DMS53 (cell line): ENCODE measurements around the gene WFIKKN1.

Experiments
- DNase-seq: peaks from one replicate; lab custom pipeline; 2025; lab: John Stamatoyannopoulos, UW

WFIKKN1 gene, protein sequence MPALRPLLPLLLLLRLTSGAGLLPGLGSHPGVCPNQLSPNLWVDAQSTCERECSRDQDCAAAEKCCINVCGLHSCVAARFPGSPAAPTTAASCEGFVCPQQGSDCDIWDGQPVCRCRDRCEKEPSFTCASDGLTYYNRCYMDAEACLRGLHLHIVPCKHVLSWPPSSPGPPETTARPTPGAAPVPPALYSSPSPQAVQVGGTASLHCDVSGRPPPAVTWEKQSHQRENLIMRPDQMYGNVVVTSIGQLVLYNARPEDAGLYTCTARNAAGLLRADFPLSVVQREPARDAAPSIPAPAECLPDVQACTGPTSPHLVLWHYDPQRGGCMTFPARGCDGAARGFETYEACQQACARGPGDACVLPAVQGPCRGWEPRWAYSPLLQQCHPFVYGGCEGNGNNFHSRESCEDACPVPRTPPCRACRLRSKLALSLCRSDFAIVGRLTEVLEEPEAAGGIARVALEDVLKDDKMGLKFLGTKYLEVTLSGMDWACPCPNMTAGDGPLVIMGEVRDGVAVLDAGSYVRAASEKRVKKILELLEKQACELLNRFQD

DNA sequence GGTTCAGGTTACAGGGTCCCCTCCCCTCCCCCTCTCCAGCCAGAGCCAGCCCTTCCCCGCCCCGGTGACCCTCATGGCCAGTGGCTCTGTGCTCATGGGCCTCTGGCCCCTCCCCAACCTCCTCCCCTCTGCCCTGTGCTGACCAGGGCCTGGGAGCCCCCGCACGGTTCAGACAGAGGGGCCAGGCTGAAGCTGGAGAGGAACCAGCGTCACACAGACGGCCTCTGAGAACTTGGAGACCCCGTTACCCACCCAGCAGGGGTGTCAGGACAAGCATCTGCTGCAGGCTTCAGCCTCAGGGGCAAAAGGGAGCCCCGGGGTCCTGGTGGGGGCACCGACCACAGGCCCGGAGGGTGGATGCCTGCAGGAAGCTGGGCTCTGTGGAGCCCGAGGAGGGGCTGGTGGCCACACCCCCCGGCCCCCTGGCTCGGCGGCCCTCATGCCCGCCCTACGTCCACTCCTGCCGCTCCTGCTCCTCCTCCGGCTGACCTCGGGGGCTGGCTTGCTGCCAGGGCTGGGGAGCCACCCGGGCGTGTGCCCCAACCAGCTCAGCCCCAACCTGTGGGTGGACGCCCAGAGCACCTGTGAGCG, at the start of gene WFIKKN1:
Gene WFIKKN1, plus strand, starts transcription at position 171 of the 591 bp plus-strand sequence. Its CDS starts 269 bp downstream, at position 440.
- peak; percentile 49 for DNase-seq

DNA sequence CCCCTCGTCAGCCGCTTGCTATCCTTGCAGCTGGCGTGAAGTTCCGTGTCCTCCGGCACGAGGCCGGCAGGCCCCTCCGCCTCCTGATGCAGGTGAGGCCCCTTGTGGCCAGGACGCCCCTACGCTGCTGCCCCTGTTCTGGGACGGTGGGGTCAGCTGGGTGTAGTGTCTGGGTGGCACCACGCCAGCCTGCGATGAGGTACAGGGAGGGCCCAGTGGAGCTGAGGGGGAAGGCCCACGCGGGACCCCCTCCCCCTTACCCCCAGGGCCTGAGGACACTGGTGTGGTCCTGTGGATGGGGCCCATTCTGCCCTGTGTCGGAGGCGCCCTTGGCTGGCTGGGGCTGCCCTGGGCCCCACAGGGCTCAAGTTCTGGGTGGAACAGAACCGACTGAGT, 48.6 kb upstream of the WFIKKN1 start:
- no peak for DNase-seq

DNA sequence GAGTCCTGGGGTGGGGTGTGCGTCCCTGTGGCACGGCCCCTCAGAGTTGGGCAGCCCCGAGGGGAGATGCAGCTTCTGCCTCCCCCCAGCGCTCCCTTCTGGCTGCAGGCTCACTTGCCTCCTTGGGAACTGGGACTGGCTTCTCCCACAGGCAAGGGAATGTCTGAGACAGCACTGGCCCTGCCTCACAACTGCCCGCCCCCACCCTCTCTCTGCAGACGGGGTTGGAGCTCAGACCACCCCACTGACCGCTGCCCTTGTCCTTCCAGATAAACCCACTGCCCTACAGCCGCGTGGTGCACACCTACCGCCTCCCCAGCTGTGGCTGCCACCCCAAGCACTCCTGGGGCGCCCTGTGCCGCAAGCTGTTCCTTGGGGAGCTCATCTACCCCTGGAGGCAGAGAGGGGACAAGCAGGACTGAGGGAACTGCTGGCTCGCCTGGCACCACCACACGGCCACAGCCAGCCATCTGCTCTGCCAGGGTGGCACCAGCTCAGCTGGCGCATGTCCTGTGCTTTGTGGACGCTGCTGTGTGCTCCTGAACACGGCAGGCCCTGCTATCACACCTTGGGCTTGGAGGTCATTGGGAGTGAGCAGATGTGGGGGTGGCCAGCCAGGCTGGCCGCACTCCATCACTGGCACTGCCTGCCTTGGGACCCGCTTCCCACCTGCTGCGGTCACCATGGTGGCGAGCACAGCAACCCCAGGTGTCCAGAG, 48.0 kb upstream of the WFIKKN1 start:
- no peak for DNase-seq

DNA sequence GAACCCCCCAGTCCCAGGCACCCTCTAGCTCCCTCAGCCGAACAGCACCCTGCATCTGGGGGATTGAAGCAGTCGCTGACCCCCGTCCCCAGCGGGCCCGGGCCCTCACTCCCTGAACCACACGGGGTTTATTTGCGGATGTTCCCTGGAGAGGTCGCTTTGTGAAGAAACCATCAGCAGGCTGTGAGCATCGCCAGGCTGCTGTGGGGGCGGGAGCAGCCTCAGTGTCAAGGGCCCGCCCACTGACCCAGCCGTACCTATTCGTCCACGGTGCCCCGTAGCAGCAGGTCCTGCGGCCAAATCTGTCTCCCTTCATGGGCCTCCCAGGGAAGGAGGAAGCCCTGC, 47.3 kb upstream of the WFIKKN1 start:
- peak; percentile 83 for DNase-seq

DNA sequence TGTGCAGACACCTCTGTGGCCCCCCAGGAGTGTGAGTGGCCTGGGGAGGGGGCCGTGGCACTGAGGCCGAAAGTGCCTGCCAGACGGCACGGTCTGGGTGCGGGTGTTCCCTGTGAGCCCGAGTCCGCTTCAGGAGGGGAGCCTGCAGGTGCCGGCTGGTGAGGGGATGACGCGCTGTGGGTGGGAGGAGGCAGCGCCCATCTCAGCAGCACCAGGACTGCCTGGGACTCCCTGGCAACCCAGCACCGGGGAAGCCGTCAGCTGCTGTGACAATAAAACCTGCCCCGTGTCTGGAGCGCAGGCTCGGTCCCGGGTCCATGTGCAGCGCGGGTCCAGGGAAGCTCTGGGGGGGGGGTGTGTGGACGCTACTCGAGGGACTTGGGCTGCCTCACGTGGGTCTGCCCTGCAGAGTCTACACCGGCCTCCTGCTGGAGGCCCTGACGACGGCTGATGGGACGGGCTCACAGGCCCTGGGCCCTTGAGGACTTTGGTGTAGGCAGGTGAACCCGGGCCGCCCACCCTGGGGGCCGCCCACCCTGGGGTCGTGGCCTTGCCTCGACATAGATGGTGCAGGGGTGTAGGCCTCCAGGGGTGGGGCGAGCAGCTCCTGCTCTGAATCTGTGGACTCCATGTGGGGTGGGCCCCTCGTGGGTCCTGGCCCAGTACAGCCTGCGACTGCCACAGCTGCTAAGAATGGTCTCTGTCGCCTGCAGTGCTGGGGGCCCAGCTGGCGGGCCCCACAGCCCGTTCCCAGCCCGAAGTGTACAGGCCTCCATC, 46.8 kb upstream of the WFIKKN1 start:
- peak; percentile 90 for DNase-seq

DNA sequence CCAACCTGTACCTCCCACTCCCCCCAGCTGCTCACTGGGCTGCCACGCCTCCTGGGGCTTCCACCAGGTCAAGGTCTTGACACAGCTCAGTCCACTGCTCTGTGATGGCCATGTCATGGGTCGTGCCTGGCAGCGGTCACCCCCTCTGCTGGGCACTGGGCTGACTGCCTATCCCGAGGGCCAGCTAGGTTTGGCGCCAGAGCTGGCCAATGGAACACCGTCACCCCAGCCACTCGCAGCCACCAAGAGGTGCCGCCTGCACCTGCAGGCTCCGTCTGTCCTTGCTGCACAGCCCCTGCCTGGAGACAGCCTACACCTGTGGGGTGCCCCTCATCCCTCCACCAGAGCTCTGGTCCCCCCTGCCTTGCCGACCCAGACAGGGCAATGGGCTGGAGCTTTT, 45.4 kb upstream of the WFIKKN1 start:
- DNase-seq, result peak; percentile 80

DNA sequence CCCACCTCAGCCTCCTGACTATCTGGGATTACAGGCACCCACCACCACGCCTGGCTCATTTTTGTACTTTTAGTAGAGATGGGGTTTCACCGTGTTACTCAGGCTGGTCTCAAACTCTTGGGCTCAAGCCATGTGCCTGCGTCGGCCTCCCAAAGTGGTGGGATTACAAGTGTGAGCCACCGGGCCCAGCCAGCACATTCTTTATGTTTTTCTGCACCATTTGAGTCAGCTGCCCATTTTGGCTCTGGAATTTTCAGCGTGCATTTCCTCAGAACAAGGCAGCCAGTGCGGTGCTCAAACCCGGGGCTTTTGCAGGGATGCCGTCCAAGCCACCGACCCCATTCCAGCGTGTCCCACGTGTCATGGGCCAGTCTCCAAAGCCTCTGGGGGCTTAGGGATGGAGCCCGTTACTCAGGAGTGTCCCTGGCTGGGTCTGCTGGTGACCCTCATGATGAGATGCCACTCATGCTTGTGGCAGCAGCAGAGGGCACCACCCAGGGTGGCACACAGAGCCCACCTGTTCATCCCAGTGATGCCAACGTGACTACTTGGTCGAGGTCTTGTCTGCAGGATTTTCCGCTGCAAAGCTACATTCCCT, 44.6 kb upstream of the WFIKKN1 start:
- no peak for DNase-seq

DNA sequence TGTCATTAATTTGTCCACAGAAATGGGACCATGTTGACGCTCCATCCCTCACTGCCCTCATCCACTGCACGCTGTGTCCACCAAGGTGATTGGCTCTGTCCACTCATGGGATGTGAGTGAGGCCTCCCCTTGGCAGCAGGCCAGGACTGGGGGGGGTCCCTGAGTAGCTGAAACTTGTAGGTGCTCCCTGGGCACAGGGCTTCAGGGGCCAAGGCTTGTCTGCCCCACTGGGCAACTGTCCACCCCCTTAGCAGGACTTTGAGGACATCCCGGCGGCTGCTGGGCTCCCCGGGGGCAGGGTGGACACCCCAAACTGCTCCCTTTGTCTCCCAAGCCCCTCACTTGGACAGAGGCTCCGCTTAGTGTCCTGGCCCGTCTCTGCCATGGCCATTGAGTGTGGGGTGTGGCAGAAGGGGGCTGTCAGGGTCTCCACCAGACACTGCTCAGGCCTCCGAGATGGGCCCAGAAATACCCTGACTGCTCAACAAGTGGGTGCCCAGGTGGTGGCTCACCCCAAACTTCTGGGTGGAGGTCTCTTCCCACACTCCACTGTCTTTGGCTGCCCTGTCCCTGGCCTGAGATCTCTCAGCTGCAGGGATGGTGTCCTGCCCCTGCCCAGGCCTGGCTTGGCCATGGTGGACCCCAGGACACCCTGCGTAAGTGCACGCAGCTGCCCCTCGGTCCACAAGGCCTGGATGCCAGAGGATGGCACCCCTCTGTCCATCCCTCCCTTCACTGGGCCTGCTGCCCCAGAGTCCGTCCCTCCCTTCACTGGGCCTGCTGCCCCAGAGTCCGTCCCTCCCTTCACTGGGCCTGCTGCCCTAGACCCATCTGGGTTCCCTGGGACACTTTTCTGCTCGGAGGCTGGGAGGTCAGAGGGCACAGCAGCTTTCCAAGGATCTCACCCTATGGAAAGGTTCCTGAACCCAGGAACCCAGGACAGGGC, 43.9 kb upstream of the WFIKKN1 start:
- DNase-seq, result no peak

DNA sequence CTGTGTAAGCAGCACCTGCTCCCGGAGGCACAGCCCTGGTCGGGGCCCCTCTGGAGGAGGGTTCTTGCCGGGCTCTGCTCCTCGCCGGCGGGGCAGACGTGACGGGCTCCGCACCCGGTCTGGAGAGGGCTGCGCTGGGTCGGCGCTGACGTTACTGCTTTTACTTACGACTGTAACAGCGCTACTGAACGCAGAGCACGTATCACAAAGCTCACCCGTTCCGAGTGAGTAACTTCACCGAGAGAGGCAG, 42.2 kb upstream of the WFIKKN1 start:
- peak; percentile 74 for DNase-seq

DNA sequence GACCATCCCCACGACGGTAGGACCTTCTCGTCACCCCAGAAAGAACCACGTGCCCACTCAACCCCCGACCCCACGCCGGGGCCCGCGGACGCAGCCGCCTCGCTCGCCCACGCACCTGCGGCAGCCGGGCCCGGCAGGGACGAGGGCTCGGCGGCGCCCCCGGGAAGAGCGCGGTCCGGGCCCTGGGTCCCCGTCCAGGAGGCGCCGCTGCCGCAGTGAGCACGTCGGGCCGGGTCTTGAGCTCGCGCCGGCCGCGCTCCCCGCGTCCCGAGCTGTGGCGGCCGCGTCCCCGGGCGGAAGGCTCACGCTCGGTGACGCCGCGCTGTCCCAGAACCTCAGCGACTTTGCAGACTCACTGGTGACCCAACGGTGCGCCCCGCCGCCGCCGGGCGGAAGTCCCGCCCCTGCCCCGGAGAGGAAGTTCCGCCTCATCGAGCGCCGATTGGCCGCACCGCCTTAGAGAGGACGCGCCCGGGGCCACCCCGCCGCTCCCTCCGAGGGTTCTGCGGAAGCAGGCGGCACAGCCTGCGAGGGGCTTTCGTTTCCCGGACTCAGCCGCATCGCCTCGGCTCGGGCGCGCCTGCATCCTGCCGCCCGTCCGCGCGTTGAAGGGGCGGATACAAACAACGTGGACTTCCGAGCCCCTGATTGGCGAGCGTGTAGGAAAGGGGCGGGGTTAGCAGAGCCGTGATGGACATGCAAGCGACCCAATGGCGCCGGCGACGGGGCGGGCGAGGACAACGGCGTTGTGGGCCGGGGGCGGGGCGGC, 41.7 kb upstream of the WFIKKN1 start:
- DNase-seq, result peak; percentile 94

DNA sequence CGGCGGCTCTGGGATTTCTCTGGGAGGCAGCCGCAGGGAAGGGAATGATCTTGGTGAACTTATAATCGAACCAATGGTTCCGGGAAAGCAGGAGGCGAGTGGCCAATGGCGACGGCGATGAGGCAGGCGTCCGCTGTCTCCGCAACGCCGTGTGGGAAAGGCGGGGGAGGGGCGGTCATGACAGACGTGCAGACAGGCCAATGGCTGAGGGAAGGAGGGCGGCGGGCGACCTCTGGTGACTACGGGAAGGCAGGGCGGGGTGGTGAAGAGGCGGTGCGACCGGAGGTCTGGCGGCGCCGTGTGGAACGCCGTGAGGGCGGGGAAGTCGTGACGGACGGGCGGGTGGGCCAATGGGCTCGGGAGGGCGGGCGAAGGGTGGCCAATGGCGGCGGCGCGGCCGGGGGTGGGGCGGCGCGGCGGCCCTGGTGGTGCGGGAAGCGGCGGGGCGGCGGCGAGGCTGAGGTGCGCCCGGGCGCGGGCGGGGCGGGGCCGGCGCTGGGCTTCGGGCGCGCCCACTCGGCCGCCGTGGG, 41.1 kb upstream of the WFIKKN1 start, which contains the start of gene RAB40C:
Gene RAB40C, plus strand, starts transcription at position 409 of the 530 bp plus-strand sequence. CDS start 226 bp downstream, outside the sequence.
- DNase-seq, result peak; percentile 98

DNA sequence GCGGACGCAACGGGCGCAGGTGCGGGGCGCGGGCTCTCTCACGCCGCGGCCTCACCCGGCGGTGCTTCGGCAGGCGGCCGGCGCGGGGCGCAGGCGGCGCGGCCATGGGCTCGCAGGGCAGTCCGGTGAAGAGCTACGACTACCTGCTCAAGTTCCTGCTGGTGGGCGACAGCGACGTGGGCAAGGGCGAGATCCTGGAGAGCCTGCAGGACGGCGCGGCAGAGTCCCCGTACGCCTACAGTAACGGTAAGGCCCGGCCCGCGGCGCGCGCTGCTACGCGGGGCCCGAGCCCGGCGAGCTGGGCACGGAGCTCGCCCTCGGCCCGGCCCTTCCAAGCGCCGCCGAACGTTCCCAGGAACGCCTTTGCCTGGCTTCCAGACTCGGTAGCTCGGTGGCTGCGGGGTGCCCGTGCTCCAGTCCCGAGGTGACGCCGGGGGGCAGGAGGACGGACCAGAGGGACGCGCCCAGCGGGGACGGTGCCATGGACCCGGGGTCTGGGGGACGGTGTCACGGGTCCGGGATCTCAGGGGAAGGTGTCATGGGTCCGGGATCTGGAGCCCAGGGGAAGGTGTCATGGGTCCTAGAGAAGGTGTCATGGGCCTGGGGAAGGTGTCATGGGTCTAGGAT, 40.5 kb upstream of the WFIKKN1 start:
- DNase-seq, result peak; percentile 75

DNA sequence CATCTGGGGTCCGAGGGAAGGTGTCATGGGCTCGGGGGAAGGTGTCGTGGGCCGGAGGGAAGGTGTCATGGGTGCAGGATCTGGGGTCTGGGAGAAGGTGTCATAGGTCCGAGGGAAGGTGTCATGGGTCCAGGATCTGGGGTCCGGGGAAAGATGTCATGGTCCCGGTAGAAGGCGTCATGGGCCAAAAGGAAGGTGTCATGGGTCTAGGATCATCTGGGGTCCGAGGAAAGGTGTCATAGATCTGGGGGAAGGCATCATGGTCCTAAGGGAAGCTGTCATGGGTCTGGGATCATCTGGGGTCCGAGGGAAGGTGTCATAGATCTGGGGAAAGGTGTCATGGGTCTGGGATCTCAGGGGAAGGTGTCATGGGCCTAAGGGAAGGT, 40.0 kb upstream of the WFIKKN1 start:
- no peak for DNase-seq

DNA sequence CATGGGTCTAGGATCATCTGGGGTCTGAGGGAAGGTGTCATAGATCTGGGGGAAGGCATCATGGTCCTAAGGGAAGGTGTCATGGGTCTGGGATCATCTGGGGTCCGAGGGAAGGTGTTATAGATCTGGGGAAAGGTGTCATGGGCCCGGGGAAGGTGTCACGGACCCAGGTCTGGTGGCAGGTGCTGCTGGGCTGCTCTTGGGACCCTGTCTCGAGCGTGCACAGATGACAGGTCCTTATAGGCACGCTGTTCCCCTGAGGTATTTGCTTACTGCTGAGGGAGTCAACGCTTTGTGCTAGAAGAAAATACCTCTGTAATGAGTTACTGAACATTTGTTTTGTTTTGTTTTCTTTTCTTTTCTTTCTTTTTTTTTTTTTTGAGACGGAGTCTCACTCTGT, 39.6 kb upstream of the WFIKKN1 start:
- no peak for DNase-seq

DNA sequence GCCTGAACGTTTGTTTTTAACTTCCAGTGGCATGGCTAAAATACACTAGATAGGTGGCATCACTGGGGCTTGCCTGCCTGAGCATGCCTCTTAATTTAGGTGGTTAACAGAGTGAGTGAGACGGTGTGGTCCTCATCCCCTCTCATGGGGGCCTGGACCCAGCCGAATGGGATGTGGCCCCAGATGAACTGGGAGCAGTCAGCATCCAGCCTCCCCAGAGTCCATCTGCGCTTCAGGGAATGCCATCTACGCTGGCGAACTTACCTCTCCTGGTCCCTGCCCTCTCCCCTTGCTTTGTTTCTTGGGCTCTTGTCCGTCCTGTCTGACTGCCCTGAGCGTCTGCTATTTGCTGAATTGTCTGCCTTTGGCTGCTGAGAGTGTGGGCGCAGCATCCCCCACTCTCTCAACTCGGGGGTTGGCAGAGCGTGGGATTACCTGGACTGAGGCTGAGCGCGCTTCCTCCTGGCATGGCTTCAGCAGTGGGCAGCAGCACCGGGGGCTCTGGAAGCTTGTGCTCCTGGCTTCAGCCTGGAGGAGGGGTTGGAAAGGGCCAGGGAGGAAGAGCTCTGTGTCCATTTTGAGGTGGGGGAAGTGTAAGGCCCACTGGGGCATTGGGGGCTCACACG, 38.8 kb upstream of the WFIKKN1 start:
- peak; percentile 58 for DNase-seq

DNA sequence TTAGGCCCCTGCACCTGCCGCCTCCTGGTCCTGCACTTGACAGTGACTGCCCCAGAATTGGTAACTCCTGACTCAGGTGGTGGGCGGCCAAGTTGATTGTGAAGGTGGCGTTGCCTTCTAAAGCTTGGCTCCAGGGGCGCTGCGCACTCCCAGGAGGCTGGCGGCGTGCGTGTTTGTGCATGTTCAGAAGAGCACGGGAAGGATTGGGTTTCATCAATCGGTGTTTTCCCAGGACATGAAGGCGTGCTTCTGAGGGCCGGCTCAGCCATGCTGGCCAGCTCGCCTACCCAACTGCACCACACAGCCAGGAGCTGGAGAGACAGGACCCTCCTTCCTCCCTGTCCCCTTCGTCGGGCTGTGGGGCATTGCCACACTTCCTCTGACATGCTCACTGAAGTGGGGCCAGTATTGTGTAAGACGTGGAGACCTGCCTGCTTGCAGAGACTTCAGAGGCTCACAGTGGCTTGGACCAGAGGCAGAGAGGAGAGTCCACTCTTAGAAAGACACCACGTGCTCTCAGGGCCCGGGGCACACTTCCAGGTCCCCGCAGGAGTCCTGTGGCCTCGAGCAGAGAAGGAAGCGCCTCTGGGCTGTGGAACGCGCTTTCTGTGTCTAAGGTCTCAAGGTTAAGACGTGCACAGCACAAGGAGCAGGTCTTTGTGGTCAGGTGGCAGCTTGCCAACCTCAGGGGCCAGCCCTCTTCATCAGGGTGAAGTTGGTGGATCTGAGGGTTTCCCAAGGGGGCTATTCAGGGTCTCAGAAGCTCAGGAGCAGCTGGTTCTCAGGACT, 38.1 kb upstream of the WFIKKN1 start:
- peak; percentile 94 for DNase-seq

DNA sequence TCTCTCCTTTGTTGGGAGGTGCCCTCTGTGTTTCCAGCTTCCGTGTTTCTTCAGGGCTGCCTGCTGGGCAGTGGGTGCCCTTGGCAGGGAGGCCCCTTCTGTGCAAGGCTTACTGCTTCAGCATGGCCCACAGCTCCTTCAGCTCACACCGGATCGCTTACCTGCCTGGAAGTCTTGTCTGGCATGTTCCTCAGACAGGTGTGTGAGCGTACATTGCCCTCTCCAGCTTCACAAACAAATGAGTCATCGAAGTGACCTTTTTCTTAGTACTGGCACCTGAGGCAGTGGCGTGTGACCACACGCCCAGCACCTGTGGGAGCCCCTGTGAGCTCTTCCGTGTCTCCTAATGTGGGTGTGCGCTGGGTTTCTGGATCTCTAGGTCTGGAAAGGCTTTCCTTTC, 37.4 kb upstream of the WFIKKN1 start:
- peak; percentile 96 for DNase-seq

DNA sequence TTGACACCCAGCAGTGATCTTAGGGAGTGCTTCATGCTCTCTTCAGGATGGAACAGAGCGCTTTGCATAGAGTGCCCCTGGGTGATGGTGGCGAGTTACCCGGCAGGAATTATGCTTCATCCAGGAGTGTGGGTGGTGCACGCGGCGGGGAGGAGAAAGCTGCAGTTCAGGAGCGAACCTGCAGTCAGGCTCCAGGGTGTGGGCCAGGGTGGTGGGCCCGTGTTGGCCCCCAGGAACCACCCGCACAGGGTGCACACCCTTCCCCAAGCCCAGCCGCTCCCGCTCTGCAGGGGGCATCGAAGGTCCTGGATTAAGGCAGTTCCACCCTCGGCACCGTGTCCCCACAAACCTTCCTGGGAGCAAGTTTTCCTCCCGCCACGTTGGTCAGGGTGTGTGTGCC, 37.0 kb upstream of the WFIKKN1 start:
- no peak for DNase-seq
